Stimulated activated CD4-positive, alpha-beta T cell treated with anti-CD3 and anti-CD28 coated beads, Interleukin-4, amount 100 ng/mL, for 4 hours (primary cell): ENCODE data around the gene MED20.
A peak's percentile ranks its signal among the peaks of the same experiment; 100 is the strongest.

Experiments
- DNase-seq, 2 experiments: peaks; one replicate each; pipeline ENCODE4 v3.0.0-alpha.2; 2020

MED20 gene

GRCh38 chr6:41901882-41902519 lies 18.9 kb downstream of the MED20 start:
- peak; percentile 36 to 52 for DNase-seq

DNA sequence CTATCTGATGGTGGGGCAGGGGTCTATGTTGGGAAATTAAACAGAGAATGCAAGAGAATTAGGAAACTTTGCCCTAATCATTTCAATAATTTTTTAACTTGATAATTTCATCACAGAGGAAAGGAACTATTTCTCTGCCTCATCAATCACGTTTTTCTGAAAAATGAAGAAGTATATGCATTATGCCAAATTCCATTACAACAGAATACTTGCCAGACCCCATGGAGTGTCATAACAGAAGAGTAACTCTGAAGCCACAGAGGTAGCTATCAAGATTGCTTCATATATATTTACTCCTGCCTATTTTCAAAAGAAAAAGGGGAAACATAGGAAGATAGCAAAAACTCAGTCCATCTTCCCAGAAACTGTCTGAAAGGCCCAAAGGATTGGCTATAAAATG lies 20.1 kb downstream of the MED20 start:
- DNase-seq: no peak

DNA sequence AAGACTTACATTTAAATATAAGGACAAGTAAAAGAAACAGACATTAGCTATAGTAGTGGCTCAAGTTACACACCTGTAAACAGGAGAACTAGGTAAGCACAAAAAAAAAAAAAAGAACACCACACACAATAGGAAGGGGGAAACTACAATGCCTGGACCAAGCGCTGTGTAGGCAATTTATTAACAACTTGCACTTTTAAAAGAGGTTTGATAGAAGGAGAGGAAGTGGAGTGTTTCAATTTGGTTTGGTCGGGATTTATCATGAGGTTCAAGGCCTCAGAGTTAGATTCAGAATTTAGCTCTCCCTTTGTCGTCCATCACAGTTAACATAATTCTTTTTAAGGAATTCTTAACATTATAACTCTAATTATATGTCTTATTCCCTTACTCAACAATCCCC lies 24.7 kb downstream of the MED20 start:
- DNase-seq: no peak

- peak; percentile 86 to 94 for DNase-seq
These were observed 25.4 kb downstream of the MED20 start, which contains the start of gene USP49 for GRCh38 chr6:41895300-41896233. Gene USP49, minus strand, starts transcription at chr6:41895375. Its CDS starts 88,392 bp downstream, at chr6:41806983.

DNA sequence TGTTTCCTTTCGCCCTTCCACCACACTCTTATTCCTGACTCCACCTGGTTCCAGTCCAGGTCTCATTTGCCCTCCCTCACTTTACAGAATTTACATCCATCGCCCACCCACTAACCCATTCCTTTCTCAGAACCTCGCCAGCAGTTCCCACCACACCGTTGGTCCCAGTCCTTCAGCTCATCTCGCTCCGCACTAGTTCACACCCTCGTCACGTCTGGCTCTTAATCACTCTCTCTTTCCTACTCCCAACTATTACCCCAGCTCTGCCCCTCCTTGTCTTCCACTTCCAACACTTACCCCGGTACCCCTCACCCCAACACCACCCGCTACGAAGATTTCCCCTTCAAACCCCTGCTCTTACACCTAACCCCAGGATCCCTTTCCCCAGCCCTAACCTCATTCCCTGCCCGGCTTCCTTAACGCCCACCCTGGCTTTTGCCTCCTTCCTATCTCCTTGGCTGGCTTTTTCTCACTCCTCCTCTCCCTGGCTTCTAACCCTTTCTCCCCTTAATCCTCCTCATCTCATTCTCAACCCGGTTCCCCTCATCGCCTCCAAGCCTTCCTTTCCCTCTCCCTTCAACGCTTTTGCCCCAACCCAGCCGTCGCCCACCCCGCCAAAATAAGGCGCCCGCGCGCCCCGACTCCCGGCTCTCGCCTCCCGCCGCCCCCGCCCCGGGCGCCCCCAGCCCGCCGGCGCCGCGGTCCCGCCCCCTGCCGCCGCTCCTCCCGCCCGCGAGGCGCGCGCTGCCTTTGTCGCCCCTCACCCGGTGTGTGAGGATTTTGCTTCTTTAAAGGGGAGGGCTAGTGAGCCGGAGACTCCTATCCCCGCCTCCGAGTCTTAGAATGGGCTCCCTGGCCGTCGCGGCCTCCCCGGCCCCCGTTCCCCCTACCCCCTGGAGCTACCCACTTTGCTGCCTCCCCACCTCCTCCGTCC lies 26.3 kb downstream of the MED20 start:
- no peak for DNase-seq

- no peak for DNase-seq
These were observed 27.9 kb downstream of the MED20 start for GRCh38 chr6:41892921-41893564.

DNA sequence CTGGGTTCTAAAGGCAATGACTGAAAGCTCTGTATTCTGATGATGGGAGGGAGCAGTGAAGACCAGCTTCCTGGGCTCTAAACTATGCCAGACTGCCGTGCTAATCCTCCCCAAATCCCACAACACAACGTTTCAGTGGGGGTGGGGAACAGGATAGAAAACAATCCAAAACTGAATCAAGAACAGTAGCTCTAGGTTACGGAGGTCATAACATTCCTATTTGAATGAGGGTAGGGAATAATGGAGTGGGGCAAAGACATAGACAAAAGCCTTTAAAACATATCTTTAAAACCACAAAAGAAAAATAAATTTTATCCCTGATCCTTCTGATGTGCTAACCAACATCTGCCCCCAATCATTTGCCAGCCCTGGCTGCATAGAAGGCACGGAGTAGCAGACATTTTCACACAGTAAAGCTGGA lies 33.6 kb downstream of the MED20 start:
- DNase-seq: no peak

DNA sequence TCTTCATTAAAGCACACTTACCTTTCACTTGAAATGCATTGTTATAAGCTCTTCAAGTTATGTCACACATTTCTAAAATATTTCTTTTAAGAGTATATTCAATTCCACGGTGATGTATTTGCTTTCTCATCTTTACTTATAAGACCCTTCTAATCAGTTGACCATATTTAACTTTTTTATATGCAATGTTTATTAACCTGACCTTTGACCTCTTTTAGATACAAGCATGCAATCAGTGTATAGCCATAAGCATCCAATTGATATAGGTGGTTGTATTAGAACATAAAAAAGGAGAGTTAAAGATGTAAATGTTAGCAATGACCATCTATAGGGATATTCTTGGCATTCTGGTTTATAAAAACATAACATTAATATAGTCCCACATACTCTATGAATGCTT lies 35.0 kb downstream of the MED20 start:
- no peak for DNase-seq

DNA sequence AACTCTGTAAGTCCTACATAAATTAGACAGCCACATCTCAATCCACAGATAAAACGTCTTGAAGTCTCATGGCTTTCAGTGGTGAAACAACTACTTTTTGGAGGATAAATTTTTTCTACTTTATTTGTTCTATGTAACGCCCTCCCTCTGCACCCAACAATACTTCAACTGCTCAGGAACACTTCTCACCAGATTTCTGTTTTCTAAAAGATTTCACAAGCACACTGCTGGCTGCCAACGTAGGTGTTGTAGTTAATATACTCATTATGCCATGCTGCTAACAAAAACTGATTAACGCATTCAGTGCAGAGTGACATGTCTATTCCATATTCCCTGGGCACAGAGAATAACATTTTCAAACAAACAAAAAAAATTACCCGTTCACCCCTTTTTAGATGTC lies 36.0 kb downstream of the MED20 start:
- DNase-seq: no peak

- no peak for DNase-seq
These were observed 39.4 kb downstream of the MED20 start for GRCh38 chr6:41881506-41881905.

DNA sequence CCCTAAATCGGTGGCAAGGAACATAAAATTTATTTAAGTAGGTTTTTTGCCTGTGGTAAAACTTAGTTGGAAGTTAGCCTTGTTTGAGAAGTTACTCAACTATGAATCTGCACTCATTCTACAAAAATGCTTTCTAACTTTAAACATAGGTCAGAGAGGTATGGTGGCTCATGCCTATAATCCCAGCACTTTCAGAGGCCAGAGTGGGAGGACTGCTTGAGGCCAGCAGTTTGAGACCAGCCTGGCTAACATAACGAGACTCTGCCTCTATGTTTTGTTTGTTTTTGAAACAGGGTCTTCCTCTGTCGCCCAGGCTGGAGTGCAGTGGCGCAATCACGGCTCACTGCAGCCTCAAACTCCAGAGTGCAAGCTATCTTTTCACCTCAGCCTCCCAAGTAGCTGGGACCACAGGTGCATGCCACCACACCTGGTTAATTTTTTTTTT lies 42.0 kb downstream of the MED20 start:
- no peak for DNase-seq

GRCh38 chr6:41878246-41878645 lies 42.7 kb downstream of the MED20 start:
- DNase-seq: no peak

DNA sequence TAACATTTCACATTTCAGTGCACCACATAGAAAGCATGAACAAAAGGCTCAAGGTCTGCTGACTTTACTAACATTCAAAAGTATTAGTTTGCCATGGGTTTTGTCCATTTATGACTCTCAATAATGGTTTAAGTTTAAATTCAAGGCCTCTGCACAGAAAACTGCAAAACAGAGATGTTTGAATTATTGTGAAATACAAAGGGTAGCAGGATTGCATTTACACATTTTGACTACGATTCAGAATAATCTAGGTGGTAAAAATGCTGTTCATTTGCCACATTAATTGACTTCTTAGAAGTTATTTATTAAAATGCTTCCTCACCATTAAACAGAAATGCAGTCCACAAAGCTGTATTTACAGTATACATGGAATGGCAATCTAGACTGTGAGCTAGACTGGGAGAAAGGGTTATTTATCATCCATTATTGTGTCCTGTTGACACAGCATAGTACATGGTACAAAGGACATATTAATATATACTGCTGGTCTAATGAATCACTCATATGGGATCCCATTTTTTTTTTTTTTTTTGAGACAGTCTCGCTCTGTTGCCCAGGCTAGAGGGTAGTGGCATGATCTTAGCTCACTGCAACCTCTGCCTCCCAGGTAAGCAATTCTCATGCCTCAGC lies 43.8 kb downstream of the MED20 start:
- DNase-seq: no peak

- no peak for DNase-seq
These were observed 46.2 kb downstream of the MED20 start for GRCh38 chr6:41874741-41875140.

- no peak for DNase-seq
These were observed 48.8 kb downstream of the MED20 start for GRCh38 chr6:41872147-41872546.

GRCh38 chr6:41871691-41872090 lies 49.2 kb downstream of the MED20 start:
- DNase-seq: no peak

DNA sequence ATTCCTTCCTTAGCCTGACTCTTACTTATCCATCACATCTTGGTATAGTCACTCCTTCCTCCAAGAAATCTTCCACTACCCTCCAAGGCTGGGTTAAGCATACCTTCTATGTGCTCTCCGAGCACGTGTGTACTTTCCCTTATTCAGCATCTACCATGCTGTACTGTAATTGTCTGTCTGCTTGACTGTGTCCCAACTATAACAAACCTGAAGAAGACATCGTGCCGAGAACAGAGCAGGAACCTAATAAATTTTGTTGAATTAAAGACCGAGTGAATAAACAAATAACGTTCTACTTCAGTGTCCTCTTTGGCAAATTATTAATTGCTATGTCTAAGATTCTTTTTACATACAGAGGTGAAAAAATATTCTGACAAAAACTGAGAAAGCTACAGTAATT lies 61.6 kb downstream of the MED20 start:
- DNase-seq: no peak

GRCh38 chr6:41858703-41859102 lies 62.2 kb downstream of the MED20 start:
- no peak for DNase-seq
